Amygdala (tissue), 56 donors: ENCODE data around the gene TNFAIP6.
"Not testable (repeated sequence)": the region's sequence is repeated elsewhere in the genome, so short reads cannot be mapped to it uniquely, and the experiment has no call there.

Experiments
- DNase-seq, 56 donors: peaks; one replicate each; lab custom pipeline; 2025; lab: John Stamatoyannopoulos, UW

TNFAIP6 gene

GRCh38 chr2:151357359-151357758 is at the start of gene TNFAIP6:
TNFAIP6 (plus strand) TSS chr2:151357592; CDS start chr2:151357667, 75 bp downstream.
- peak in 1 of 56 donors; percentile 7 for DNase-seq

DNA sequence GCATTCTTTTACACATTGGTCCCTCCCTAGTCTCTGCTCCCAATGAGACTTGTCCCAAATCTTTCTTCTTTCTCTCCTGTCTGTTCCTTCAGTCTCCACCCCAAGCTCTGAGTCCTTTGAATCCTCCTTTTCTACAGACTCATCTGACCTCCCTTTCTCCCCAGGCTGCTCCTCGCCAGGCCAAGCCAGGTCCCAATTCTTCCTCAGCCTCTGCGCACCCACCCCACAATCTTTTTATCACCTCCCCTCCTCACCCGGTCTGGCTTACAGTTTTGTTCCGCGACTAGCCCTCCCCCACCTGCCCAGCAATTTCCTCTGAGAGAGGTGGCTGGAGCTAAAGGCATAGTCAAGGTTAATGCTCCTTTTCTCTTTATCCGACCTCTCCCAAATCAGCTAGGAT is 47.1 kb upstream of the TNFAIP6 start:
- DNase-seq = not testable (repeated sequence)

- DNase-seq = not testable (repeated sequence)
Observed at GRCh38 chr2:151312440-151312839, 45.0 kb upstream of the TNFAIP6 start.

DNA sequence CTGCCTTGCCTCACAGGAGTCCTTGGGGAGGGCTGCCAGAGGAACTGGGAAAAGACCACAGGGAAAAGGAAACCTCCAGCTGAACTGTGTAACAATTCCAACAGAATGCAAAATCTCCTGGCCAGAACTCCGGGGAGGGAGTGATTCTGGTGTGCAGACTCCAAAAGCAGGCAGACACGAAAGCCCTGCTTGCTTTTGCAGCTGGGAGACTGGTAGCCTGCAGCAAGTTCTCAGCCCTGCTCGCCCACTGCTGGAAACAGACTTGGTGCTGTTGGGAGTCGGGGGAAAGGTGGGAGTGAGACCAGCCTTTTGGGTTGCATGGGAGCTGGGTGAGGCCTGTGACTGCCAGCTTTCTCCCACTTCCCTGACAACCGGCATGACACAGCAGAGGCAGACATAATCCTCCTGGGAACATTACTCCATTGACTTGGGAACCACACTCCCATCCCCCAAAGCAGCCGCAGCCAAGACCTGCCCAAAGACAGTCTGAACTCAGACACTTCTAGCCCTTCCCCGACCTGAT is 42.0 kb upstream of the TNFAIP6 start:
- DNase-seq = peak in 36 of 56 donors; percentile 3 to 73 (median 32)

- DNase-seq = no peak
Observed at GRCh38 chr2:151325581-151326095, 31.8 kb upstream of the TNFAIP6 start.

- DNase-seq = no peak
Observed at GRCh38 chr2:151326554-151326953, 30.8 kb upstream of the TNFAIP6 start.

DNA sequence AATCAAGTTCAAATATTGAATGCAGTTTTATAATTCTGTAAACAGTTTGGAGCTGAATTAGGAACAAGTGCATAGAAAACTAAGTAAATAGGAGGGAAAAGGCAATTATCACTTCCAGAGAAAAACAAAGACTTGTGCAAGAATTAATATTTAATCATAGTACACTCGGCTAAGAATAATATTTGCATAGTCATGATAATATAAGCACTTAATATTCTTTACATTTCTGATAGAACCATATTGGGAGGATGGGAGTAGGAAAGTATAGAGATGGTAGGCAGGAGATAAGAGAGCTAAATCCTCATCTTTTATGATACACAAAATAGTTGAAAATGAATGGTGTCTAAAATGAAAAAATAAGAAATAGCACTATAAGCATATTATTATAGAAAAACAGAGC is 27.4 kb upstream of the TNFAIP6 start:
- DNase-seq = no peak

- no peak for DNase-seq
Observed at GRCh38 chr2:151333083-151333482, 24.3 kb upstream of the TNFAIP6 start.

GRCh38 chr2:151334082-151334815 is 23.1 kb upstream of the TNFAIP6 start:
- DNase-seq = no peak

DNA sequence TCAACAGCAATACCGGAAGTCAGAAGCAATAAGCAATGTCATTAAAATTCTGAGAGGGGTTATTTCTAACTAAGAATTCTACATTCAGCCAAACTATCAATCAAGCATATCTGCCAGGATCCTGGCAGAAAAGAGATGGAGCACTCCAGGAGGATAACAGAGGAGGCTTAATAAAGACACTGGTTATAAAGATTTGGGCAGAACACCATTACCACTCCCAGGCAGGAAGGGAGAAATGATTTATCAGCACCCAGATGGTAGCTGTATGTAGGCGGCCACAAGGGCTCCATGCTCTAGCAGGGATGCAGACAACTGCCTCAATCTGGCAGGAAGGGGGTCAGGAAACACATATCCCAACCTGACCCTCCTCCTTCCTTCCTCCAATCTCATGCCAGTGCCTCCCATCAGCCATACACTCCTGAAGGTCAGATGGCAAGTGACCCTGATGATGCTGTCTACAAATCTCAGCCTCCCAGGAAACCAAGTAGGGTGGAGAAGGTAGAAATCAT is 20.5 kb upstream of the TNFAIP6 start:
- DNase-seq = no peak

GRCh38 chr2:151337643-151338042 is 19.7 kb upstream of the TNFAIP6 start:
- DNase-seq = no peak

DNA sequence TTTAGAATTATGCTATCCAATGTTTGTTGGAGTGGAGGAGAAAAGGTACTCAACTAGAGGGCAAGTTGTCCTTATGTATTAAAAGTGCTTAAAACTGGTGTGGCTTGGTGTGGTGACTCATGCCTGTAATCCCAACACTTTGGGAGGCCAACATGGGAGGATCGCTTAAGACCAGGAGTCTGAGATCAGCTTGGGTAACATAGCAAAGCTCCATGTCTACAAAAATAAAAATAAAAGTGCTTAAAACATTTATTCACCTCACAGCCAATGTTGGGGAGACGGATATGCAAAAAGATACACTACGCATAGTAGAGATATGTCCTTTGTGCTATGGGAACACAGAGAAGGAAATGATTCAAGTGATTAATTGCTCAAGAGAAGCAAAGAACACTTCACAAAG is 19.3 kb upstream of the TNFAIP6 start:
- DNase-seq = no peak

GRCh38 chr2:151343073-151343472 is 14.3 kb upstream of the TNFAIP6 start:
- DNase-seq = no peak

- DNase-seq = not testable (repeated sequence)
Observed at GRCh38 chr2:151344191-151344590, 13.2 kb upstream of the TNFAIP6 start.

DNA sequence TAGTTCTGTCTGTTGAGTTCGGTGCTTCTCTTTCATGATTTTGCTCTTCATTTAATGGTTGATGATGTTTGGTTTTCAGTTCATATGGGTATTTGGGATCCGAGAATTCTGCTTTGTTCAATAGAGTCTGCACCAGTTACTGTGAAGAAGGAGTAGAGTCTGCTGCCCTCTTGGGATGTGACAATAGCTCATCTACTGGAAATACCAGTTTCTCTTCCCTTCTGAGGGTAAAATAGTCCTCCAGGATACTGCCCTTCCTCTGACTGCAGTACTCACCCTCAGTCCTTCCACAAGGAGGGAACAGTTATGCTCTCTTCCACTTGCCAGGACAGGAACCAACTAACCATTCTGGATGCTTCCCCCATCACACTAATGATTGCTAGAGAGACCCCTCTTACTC is 12.5 kb upstream of the TNFAIP6 start:
- no peak for DNase-seq

DNA sequence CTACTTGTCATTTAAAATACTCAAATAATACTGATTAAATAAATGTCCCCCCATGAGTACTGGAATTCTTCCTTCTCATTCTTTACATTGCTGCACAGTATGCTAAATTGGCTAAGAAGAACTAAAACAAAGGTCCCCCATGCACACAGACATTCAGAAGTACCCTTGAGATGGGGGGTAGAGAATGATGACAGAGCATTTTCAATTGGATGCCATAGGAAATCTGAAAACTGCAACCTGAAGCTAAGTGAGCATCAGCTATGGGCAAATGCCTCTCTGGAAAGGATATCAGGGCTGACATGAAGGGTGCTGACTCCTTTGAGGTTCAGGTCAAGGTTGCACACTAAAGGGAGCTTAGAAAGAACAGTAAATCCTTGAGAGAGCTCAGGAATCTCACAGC is 10.1 kb upstream of the TNFAIP6 start:
- DNase-seq = no peak

- no peak for DNase-seq
Observed at GRCh38 chr2:151347906-151348305, 9.5 kb upstream of the TNFAIP6 start.

DNA sequence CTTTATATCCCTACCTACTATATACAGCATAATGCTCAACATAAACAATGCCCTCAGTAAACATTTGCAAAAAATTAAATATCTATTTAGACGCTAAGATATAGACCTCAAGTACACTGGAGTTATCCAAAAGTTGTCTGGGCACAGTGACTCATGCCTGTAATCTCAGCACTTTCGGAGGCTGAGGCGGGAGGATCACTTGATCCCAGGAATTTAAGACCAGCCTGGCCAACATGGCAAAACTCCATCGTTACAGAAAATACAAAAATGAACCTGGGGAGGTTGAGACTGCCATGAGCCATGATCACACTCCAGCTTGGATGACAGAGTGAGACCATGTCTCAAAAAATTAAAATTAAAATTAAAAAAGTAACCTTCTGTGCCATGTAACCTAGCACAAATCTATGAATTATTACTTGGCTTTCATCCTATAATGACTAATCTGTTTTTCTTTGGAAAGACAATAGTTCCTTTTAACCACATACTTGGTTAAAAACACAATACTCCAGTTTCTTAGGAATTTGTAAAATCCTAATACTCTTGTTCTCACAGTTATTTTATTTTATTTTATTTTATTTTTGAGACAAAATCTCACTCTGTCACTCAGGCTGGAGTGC is 6.7 kb upstream of the TNFAIP6 start:
- DNase-seq = no peak

GRCh38 chr2:151353995-151354394 is 3.4 kb upstream of the TNFAIP6 start:
- DNase-seq = no peak

DNA sequence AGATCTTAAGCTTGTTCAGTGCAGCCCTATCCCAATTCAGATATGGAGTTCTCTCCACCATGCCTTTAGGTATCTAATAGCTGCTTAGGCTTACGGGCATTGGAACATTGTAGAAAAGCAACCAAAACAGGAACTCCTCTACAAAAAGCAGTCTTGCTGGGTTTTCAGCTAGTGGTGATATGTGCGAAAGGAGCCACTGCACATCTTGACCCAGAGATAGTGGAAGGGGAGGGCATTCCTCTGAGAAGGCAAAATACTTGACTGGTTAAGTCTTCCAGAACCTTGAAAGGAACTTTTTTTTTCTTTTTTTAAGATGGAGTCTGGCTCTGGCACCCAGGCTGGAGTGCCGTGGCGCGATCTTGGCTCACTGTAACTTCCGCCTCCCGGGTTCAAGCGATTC is 2.6 kb upstream of the TNFAIP6 start:
- no peak for DNase-seq

- no peak for DNase-seq
Observed at GRCh38 chr2:151358166-151358970, 976 bp downstream of the TNFAIP6 start.
